K562 (cell line): ENCODE data around the gene ITGA11. TPM values are rescaled to one million over a fixed set of nuclear protein-coding genes. Genes with fewer than 3 reads are reported as not detected.

Experiments
- ATAC-seq: fragments of 200-7000 bp; cut with Tn5 transposase; 3 replicates; pipeline ENCODE4 v1.9.1; 2020; ENCODE audit warnings: moderate library complexity
- BruUV-seq: library from RNA; stranded (reverse); fragments of 400-500 nt; replicated peaks from 2 replicates; lab custom pipeline; 2021; lab: Mats Ljungman, UMichigan
- CTCF ChIA-PET: fragments of 300-600 bp; formaldehyde crosslinking; extraction: SDS; loops from one replicate; lab custom pipeline; 2021; ENCODE audit warnings: low intra/inter-chr PET ratio; lab: Yijun Ruan, JAX
- POLR2A ChIA-PET: fragments of 300-600, 350-650 bp; sonication (Branson Sonifier 250); formaldehyde crosslinking; extraction: SDS; loops from one replicate; lab custom pipeline; 2021; ENCODE audit warnings: antibody characterized with exemption, inconsistent platforms; lab: Yijun Ruan, JAX
- DNase-seq, 4 experiments: peaks; one replicate each; pipeline versions ENCODE4 v3.0.0 to v3.0.0-alpha.2; 2011 to 2018; ENCODE audit warnings: low spot score in 3 of 4, mixed read lengths in 3 of 4; ENCODE audit errors: extremely low read depth in 1 of 4
- FAIRE-seq: peaks from 2 replicates; lab custom pipeline; 2011; peaks lifted over from hg19 to GRCh38; lab: Jason Lieb, UNC
- H2AFZ ChIP-seq: 2 replicates; pipeline ENCODE4 v1.6.0; 2011; ENCODE audit warnings: low read depth, low read length, control low read depth, inconsistent platforms
- H3K27ac ChIP-seq: fragments of 200-600 bp; 3 replicates; pipeline ENCODE4 v1.8.0; 2011; ENCODE audit warnings: low read depth, mild to moderate bottlenecking, control low read depth, inconsistent platforms, low read length, moderate library complexity, mixed read lengths; ENCODE audit errors: extremely low read depth
- H3K27me3 ChIP-seq, 2 experiments: fragments of 300-600 bp in 1 of 2; 2 replicates in 1 of 2; 3 replicates in 1 of 2; pipeline versions ENCODE4 v1.6.0 to v1.8.0; 2011; ENCODE audit warnings: inconsistent platforms in 2 of 2, low read length in 2 of 2, mild to moderate bottlenecking in 1 of 2, mixed read lengths in 1 of 2, moderate library complexity in 1 of 2; ENCODE audit not compliant: control insufficient read depth in 2 of 2, insufficient read depth in 2 of 2
- H3K36me3 ChIP-seq: fragments of 300-600 bp; 3 replicates; pipeline ENCODE4 v1.8.0; 2011; ENCODE audit warnings: mild to moderate bottlenecking, low read length, inconsistent platforms; ENCODE audit not compliant: control insufficient read depth, insufficient read depth
- H3K4me1 ChIP-seq, 2 experiments: fragments of 200-600 bp in 1 of 2; replicated peaks in 1 of 2; 2 replicates in 1 of 2; 3 replicates in 1 of 2; pipeline versions ENCODE4 v1.5.1 to v1.8.0; 2011; ENCODE audit warnings: inconsistent platforms in 2 of 2, low read length in 2 of 2, mild to moderate bottlenecking in 1 of 2, mixed read lengths in 1 of 2, moderate library complexity in 1 of 2; ENCODE audit not compliant: control insufficient read depth in 2 of 2, insufficient read depth in 2 of 2
- H3K4me2 ChIP-seq: 2 replicates; pipeline ENCODE4 v1.6.1; 2011; ENCODE audit warnings: low read length, control low read depth, inconsistent platforms, mixed read lengths; ENCODE audit not compliant: insufficient read depth
- H3K4me3 ChIP-seq: fragments of 200-600 bp; sonication (generic), shearing (Covaris generic); 2 replicates; pipeline ENCODE4 v1.5.1; 2016; ENCODE audit warnings: control low read depth, inconsistent platforms
- H3K79me2 ChIP-seq: fragments of 200-600 bp; 3 replicates; pipeline ENCODE4 v1.8.0; 2011; ENCODE audit warnings: low read length, inconsistent platforms; ENCODE audit not compliant: control insufficient read depth, insufficient read depth
- H3K9ac ChIP-seq, 2 experiments: 2 replicates each; pipeline versions ENCODE4 v1.6.0 to v1.6.1; 2011; ENCODE audit warnings: low read depth in 2 of 2, low read length in 2 of 2, control low read depth in 1 of 2, inconsistent platforms in 1 of 2, mild to moderate bottlenecking in 1 of 2, mixed read lengths in 1 of 2; ENCODE audit not compliant: insufficient read depth in 1 of 2
- H3K9me1 ChIP-seq: one replicate; pipeline ENCODE4 v1.6.0; 2011; ENCODE audit warnings: inconsistent platforms, mild to moderate bottlenecking, low read length, moderate library complexity; ENCODE audit not compliant: control insufficient read depth, insufficient read depth
- H3K9me3 ChIP-seq: replicated peaks from 2 replicates; pipeline ENCODE4 v1.5.1; 2011; ENCODE audit warnings: low read depth, low read length, inconsistent platforms; ENCODE audit not compliant: control insufficient read depth, insufficient read depth
- H4K20me1 ChIP-seq: replicated peaks from 2 replicates; pipeline ENCODE4 v1.6.1; 2011; ENCODE audit warnings: low read length, inconsistent platforms, mixed read lengths; ENCODE audit not compliant: control insufficient read depth, insufficient read depth
- ETV1 ChIP-seq: fragments of 450-650 bp; conservative IDR thresholded peaks from 2 replicates; pipeline ENCODE4 v1.6.1; 2016; ENCODE audit warnings: missing genetic modification characterization, control low read depth, low read depth, missing compliant biosample characterization
- FOXP1 ChIP-seq: sonication (generic); formaldehyde crosslinking; IDR thresholded peaks from 2 replicates; pipeline ENCODE4 v1.8.0; 2022; ENCODE audit warnings: mild to moderate bottlenecking, missing genetic modification reagents
- HEY1 ChIP-seq: fragments of 250-450 bp; sonication (Bioruptor Pico); IDR thresholded peaks from 2 replicates; pipeline ENCODE4 v1.5.0; 2020; ENCODE audit warnings: mild to moderate bottlenecking, moderate library complexity, borderline replicate concordance
- NR2F6 ChIP-seq: fragments of 450-650 bp; formaldehyde crosslinking; IDR thresholded peaks from 2 replicates; pipeline ENCODE4 v1.4.0; 2020; ENCODE audit warnings: mild to moderate bottlenecking
- PHB ChIP-seq: fragments of 250-450 bp; sonication (Bioruptor Pico); IDR thresholded peaks from 2 replicates; pipeline ENCODE4 v1.5.0; 2021
- RBM34 ChIP-seq: fragments of 200-400 bp; formaldehyde crosslinking; IDR thresholded peaks from 2 replicates; pipeline ENCODE4 v1.6.1; 2018; ENCODE audit warnings: low read length, borderline replicate concordance; ENCODE audit not compliant: insufficient read depth
- ZMIZ1 ChIP-seq, 2 experiments: fragments of 150-350 bp in 1 of 2; IDR thresholded peaks; 2 replicates each; pipeline ENCODE4 v1.6.1; 2012 to 2016; ENCODE audit warnings: low read depth in 2 of 2, low read length in 2 of 2, mild to moderate bottlenecking in 1 of 2, moderate library complexity in 1 of 2
- WGBS: fragments of 100-300 bp; shearing (Covaris generic); methylation state at CpG from one replicate; pipeline ENCODE4 v1.1.6; 2016; ENCODE audit warnings: low coverage, mixed read lengths; ENCODE audit not compliant: insufficient coverage; ENCODE audit errors: missing lambda C conversion rate; 5-methylcytosine and 5-hydroxymethylcytosine counted together
- in situ Hi-C: fragments of 300-500 bp; cut with MboI; formaldehyde crosslinking; loops from 4 replicates; pipeline ENCODE4 v1.15.0; 2018; ENCODE audit warnings: inconsistent platforms, mixed read lengths
- intact Hi-C: fragments of 100-400 bp; cut with micrococcal nuclease; formaldehyde crosslinking; loops from 2 replicates; pipeline ENCODE4 v1.14.2; 2022
- polyA plus RNA-seq, 8 experiments: library from polyadenylated mRNA; depleted of rRNA in 4 of 8; stranded (reverse) in 5 of 8; unstranded in 3 of 8; fragments of >200 nt; fragmentation: Nextera tagmentation in 2 of 8; fragmentation: Illumina TruSeq in 1 of 8; extraction: Ambion mirVana in 2 of 8; extraction: Trizol in 1 of 8; gene quantifications; 2 replicates each; pipeline versions ENCODE4 v1.2.1 to v1.2.3, GENCODE V29; 2011 to 2014; ENCODE audit warnings: inconsistent platforms in 1 of 8, missing spikeins in 1 of 8
- total RNA-seq, 7 experiments: library from RNA; depleted of rRNA in 6 of 7; stranded (reverse); fragments of >200 nt in 6 of 7; fragmentation: Illumina TruSeq in 2 of 7; extraction: Trizol in 2 of 7; gene quantifications; 2 replicates each; pipeline versions ENCODE4 v1.2.1 to v1.2.3, GENCODE V29; 2011 to 2021; ENCODE audit warnings: low replicate concordance in 1 of 7
- TF ChIP-seq, protein P1 (sequence below): IDR thresholded peaks from 2 replicates; pipeline ENCODE4 v1.6.1; 2012; ENCODE audit warnings: low read depth, low read length, improper control_type of control experiment, borderline replicate concordance

The ITGA11 gene
- total and polyA plus RNA-seq, 9 of the 15 experiments (the other 6 are each of a cell fraction or from before 2014, with no cell fraction given), result 0.01 TPM; not detected in 8

GRCh38 chr15:68360721-68361120 lies 71.2 kb downstream of the ITGA11 start:
- H3K9me3 ChIP-seq, result no peaks in the 10 kb centered on the region
- H3K4me3 ChIP-seq, result no peak overlapping the region
- no peak overlapping the region; a peak in 1 of 4 replicates for H3K9ac ChIP-seq
- H3K4me1 ChIP-seq, result no peaks in the 10 kb centered on the region
- no peaks in the 10 kb centered on the region for H3K36me3 ChIP-seq
- ATAC-seq (no peak), DNase-seq (no peak), FAIRE-seq (no peak)
- H2AFZ ChIP-seq, result no peak overlapping the region
- H3K79me2 ChIP-seq, result no peaks in the 10 kb centered on the region
- H4K20me1 ChIP-seq, result no peaks in the 10 kb centered on the region
- H3K9me1 ChIP-seq, result no peaks in the 10 kb centered on the region
- ChIA-PET POLR2A (interaction anchor here (1.6 kb wide), 1 partner anchor 8 kb away, joined by 5 read pairs; no protein-coding TSS in a partner anchor), CTCF (no interaction called here)
- no peak for TF ChIP-seq HEY1 (CRISPR knock-in tag)
- TF ChIP-seq NR2F6 (CRISPR knock-in tag), result no peak
- TF ChIP-seq ETV1 (tag), result no peak
- TF ChIP-seq, protein P1, sequence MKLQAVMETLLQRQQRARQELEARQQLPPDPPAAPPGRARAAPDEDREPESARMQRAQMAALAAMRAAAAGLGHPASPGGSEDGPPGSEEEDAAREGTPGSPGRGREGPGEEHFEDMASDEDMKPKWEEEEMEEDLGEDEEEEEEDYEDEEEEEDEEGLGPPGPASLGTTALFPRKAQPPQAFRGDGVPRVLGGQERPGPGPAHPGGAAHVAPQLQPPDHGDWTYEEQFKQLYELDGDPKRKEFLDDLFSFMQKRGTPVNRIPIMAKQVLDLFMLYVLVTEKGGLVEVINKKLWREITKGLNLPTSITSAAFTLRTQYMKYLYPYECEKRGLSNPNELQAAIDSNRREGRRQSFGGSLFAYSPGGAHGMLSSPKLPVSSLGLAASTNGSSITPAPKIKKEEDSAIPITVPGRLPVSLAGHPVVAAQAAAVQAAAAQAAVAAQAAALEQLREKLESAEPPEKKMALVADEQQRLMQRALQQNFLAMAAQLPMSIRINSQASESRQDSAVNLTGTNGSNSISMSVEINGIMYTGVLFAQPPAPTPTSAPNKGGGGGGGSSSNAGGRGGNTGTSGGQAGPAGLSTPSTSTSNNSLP, result no peak
- TF ChIP-seq ZMIZ1 (IDR thresholded peaks at IDR 0.05; ENCODE audit: low read depth in 2 of 2, low read length in 2 of 2), result no peak
- no peak for TF ChIP-seq FOXP1 (CRISPR knock-in tag)
- TF ChIP-seq RBM34, result no peak
- TF ChIP-seq PHB (CRISPR knock-in tag), result no peak
- peaks cover 10 to 36% of the 10 kb centered on the region in 2 experiments; a peak in 3 of 5 replicates for H3K27me3 ChIP-seq
- H3K4me2 ChIP-seq, result no peak overlapping the region
- WGBS, result 0% methylated on average over 8 of the region's 8 CpGs
- H3K27ac ChIP-seq, result no peak overlapping the region
- intact Hi-C loops (no loop called here), in situ Hi-C loops (no loop called here)
- BruUV-seq, result no TSS peak
